Measurements from ENCODE around the gene STARD3. TPM values are rescaled to one million over a fixed set of nuclear protein-coding genes. Genes with fewer than 3 reads are reported as not detected.

The STARD3 gene
- total and polyA plus RNA-seq, 9 of the 15 experiments (the other 6 are each of a cell fraction or from before 2014, with no cell fraction given), result 0.63 to 87.0 (median 46.0) TPM

- no peak for TF ChIP-seq PATZ1 (CRISPR knock-in tag; IDR thresholded peaks at IDR 0.05; ENCODE audit: borderline replicate concordance)
- no peak for TF ChIP-seq SAFB (IDR thresholded peaks at IDR 0.05; ENCODE audit: borderline replicate concordance, low read depth, low read length)
- no peak for TF ChIP-seq ZNF282 (CRISPR knock-in tag; IDR thresholded peaks at IDR 0.05)
- TF ChIP-seq HMGXB4 (CRISPR knock-in tag; IDR thresholded peaks at IDR 0.05), result no peak
- TF ChIP-seq HBP1 (CRISPR knock-in tag; IDR thresholded peaks at IDR 0.05), result no peak
- TF ChIP-seq THRA (IDR thresholded peaks at IDR 0.05), result no peak
These were observed 50.9 kb downstream of the STARD3 start, which contains the start of gene PGAP3 (continued) for GRCh38 chr17:39687546-39688474.
